GM18508 (cell line): ENCODE measurements around the gene GDI1.
A peak's percentile ranks its signal among the peaks of the same experiment; 100 is the strongest.

Source experiments
- ATAC-seq: cut with Tn5 transposase; IDR thresholded peaks from one replicate; pipeline ENCODE4 v1.9.1; 2021; ENCODE audit warnings: moderate number of reproducible peaks; ENCODE audit not compliant: insufficient read depth, unreplicated experiment

GDI1 gene

DNA sequence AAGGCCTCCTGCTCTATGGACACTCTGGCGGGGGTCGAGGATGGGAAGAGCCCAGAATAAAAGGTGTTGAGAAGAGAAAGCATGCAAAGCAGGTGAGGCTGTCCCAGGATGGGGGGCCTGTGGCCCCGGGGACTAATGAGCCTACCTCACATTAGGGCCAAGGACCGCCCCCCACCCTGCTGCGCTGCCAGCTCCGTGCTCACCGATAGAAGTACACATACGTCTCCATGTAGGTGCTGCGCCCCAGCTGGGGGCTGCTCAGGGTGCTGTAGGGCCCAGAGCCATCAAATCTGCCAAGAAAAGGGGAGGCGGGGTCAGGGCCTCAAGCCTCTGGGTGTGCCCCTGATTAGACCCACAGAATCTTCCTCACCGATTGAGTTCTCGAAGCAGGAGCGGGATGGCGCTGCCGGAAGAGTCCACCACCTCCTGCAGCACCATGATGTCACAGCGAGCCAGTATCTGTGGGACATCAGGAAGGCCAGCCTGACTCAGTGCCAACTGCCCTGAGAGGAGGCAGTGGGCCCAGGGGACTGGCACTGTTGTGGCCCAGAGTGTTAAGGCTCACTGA lies 32.2 kb upstream of the GDI1 start:
- ATAC-seq, result no peak

DNA sequence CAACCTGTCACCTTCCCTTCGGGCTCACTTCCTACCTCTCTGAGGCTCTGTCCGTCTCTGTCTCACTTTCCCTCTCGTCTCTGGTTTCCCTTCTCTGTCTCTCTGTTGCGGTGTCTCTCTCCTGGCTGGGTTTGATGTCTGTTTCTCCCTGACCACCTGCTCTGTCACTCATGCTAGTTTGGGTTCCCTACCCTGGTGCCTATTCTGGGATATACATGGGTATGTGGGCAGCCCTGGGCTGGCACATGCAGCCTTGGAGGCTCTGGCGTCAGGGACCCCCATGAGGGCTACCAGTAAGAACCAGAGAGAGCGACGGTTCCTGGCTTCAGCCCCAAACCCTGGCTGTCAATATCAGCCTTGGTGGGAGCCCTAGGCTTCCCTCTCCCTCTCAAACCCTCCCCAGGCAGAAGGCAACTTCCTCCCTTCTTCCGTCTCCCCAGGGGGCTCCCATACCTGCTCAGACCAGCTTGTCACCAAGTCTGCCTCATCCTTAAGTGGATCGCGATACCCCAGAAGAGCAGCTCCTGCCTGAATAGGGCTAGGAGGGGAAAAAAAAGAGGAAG lies 28.2 kb upstream of the GDI1 start:
- ATAC-seq, result no peak

DNA sequence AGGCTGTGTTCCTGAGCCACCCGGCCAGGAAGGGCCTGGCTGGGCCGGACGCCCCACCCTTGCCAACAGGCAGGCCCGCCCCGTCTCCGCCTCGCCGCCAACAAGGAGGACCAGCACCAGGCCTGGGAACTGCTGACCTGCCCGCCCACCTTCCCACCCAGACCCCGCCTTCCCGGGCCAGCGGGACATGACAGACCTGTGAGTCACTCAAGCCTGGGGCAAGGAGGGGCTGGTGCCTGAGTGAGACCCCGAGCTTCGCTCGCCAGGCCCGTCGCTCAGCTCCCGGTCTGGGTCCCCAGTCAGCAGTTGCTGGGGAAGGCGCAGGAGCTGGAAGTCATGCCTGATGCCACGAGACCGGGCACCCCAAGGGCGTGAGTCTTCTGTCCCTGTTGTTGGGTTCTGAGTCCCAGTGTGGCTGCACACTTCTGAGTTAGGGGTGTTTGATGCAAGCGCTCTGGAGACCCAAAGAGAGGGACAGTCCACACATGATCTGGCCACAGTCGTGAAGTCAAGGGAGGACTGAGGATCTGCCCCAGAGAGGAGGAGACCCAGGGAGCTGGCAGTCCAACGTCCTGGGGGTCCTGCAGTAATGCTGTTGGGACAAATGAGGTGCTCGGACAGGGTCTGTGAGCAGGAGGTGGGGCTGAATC lies 27.6 kb upstream of the GDI1 start, which contains the start of gene DNASE1L1:
TSS of gene DNASE1L1 (minus strand) at position 33 of the 650 bp plus-strand sequence. CDS start 3,686 bp downstream, outside the sequence.
- no peak for ATAC-seq

DNA sequence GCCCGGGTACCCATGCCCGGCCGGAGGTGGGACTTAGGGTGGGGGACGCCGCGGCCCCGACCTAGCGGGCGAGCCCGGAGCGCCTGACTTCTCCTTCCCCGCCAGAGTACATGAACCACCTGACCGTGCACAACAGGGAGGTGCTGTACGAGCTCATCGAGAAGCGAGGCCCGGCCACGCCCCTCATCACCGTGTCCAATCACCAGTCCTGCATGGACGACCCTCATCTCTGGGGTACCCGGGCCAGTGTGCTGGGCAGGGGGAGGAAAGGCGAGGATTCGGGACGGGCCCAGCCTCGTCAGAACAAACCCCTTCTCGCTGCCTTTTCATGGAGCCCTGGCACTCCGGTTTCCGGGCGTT lies 25.0 kb upstream of the GDI1 start:
- ATAC-seq, result no peak

DNA sequence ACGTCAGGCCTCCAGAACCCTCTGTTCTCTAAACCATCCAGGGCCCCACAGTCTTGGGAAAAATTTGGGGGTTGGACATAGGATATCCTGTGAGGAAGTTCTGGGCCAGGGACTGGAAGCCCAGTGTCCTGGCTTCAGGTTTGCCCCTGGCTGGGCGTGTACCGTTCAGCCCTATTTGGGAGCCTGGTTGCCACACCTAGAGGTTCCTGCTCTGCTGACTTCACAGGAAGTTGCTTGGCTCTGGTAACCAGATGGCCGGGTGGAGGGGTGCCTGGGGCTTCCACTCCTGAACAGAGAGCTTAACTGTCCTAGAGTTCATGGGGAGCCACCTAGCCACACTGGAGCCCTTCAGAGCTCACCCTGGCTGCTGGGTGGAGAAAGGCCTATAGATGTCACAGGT lies 24.5 kb upstream of the GDI1 start:
- ATAC-seq, result no peak

DNA sequence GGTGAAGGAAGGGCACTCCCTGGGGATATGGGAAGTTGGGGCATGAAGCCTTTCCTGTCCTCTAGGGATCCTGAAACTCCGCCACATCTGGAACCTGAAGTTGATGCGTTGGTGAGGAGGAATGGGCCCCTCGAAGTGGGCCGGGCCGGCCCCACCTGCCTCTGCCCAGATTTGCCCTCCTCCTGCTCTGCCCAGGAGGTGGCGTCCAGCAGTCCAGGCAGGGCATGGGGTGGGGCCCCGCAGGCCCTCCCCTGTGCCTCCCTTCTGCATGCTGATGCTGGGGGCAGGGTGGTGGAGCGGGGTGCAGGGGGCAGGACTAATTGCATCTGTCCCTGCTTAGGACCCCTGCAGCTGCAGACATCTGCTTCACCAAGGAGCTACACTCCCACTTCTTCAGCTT lies 23.8 kb upstream of the GDI1 start:
- ATAC-seq, result no peak

DNA sequence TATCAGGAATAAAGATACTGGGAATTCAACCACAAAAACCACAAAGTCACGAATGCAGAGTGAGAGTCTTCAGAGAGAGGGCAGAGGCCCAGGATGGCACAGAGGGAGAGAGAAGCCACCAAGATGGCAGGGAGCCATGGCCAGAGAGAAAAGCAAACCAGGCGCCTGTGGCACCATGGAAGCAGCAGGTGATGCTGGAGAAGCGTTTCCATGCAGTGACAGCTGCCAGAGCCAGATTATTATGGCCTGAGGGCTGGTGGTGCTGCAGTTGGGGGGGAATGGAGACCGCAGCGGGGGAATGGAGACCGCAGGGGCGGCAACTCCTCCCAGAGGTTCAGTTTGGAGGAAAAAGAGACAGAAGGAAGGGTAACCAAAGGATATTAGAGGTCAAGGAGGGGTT lies 19.8 kb upstream of the GDI1 start:
- ATAC-seq, result no peak

DNA sequence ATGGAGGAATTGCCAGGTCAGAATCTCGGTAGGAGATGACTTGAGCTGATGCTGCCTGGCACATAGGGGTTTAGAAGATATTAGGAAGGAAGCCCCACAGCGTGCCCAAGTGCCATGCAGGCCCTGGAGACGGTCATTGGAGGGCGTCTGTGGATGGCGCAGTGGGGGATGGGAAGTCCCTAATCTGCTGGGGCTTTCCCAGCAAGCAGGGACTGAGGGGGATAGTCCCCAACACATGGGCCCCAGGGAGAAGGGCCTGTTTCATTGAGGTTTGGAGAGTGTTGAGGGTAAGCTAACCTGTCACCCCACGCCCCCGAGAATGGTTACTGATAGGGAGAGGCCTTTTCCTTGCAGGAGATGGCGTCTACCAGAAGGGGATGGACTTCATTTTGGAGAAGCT lies 17.8 kb upstream of the GDI1 start:
- ATAC-seq, result no peak

DNA sequence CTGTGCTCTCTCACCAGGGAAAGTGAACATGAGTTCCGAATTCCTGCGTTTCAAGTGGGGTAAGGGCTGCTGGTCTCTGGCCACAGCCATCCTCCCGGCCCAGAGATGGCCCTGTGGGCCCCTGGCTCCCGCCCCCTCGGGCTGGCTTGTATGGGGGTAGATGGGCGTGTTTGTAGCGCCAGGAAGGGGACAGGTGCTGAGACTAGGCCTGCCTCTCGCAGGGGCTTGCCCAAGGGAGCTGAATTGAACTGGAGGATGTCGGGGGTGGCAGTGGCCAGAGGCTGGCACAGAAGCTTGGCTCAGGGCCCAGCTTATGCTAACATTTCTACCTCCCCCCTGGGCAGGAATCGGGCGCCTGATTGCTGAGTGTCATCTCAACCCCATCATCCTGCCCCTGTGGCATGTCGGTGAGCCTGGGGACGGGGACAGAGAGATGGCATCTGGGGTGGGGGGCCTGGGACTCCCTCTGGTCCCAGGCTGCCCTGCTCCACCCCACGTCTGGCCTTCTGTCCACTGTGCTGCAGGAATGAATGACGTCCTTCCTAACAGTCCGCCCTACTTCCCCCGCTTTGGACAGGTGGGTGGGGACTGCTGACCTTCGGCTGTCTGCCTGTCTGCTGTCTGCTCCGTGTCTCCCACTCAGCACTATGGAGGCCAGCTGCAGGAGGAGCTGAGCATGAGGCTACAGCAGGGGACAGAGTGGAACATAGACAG lies 17.1 kb upstream of the GDI1 start:
- no peak for ATAC-seq

DNA sequence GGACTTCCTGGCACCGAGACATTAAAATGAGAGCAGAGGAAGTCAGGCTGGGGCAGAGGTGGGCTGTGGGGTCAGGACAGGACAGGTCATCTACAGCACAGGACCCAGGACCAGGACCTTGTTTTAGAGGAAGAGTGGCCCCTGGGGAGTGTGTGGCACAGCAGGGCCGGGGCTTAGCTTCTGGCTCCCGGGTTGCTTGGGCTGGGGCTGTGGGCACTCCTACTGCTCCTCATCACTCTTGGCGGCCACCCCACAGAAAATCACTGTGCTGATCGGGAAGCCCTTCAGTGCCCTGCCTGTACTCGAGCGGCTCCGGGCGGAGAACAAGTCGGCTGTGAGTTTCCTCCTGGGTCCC lies 16.6 kb upstream of the GDI1 start:
- no peak for ATAC-seq

DNA sequence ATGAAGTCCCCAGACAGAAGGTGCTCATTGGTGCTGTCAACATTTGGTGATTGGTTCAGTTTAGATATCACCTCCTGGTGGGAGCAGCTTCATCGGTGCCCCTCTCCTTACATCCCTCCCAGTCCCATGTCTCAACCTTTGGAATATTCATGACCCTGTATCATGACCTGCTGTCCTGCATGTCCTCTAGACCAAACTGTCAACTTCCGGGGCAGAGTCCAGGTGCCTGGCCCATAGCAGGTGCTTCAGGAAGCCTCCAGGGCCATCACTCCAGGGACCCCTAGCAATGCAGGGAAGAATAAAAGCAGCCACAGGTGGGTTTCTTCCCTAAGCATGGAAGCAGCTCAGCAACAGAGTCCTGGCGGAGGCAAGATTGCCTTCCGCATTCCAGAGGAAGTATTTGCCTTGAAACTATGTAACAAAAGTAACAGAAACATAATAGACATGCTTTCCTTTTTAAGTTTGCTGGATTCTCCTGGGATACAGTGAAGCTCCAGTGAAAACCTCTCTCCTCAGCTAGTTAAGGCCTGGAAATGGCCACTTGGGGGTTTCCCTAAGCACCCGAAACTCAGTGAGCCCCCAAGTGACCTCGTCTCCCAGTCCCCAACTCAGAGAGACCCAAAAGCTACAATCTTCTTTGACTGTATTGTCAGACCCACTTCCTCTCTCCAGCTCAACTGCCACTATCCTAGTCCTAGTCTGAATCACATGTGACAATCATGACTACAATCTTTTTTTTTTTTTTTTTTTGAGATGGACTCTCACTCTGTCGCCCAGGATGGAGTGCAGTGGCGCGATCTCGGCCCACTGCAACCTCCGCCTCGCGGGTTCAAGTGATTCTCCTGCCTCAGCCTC lies 9.8 kb upstream of the GDI1 start:
- no peak for ATAC-seq

DNA sequence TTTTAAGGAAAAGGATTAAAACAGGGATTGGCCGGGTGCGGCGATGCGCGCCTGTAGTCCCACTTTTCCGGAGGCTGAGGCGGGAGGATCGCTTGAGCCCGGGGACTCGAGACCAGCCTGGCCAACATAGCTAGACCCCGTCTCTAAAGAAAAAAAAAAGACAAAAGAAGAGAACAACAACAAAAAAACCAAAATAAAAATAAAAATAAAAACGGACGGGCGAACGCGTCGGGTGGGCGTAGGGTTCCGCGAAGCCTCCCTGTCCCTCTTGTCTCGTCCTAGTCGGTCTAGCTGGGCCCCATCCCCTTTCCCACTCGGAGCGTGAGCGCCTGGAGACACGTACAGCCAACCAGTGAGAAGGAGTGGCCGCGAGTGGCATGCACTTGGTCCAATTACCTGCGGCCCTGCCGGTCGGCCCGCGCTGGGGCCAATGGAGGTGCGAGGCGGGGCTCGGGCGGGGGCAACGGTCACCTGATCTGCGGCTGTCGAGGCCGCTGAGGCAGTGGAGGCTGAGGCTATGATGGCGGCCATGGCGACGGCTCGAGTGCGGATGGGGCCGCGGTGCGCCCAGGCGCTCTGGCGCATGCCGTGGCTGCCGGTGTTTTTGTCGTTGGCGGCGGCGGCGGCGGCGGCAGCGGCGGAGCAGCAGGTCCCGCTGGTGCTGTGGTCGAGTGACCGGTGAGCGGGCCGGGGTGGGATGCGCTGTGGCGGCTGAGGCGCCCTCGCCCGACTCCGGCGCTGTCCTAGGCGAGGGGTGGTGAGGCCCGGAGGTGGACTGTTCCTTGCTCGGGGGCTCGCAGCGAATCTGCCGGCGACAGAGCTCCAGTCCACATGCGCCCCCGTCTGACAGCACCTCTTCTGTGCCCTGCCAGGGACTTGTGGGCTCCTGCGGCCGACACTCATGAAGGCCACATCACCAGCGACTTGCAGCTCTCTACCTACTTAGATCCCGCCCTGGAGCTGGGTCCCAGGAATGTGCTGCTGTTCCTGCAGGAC lies 8.5 kb upstream of the GDI1 start, which contains the start of gene ATP6AP1:
TSS of gene ATP6AP1 (plus strand) at position 502 of the 996 bp plus-strand sequence. CDS start at position 518, 16 bp downstream.
- peak; percentile 59 for ATAC-seq

DNA sequence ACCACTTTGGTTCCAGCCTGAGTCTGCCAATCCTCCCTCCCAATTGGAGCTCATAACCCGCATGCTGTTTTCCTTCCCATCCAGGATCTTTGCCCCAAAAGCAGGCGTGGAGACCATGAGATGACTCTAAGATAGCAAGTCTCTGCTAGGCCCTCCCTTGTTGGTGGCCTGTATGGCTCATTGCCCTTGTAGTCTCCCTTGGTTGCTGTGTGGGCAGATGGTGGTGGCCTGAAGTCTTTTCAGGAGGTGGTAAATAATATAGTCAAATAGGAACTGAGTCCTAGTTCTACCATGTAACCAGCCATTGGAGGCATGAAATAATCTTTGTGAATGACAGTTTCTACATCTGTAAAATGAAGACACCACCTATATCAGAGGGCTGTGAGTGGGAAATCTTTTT lies 7.2 kb upstream of the GDI1 start:
- no peak for ATAC-seq

DNA sequence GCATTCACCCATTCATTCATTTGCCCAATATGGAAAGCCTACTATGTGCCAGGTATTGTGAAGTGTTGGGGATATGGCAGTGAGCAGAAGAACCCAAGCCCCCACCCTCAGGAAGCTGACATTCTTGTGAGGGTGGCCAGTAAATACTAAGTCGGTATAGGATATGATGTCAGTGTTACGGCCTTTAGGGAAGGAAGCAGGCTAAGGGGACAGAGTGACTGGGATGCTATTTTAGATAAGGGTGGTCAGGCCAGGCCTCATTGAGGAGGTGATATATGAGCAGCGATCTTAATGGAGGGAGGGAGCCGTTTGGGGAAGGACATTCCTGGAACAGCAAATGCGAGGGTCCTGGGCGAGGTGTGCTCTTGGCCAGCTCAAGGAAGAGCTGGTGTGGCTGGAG lies 6.5 kb upstream of the GDI1 start:
- no peak for ATAC-seq

DNA sequence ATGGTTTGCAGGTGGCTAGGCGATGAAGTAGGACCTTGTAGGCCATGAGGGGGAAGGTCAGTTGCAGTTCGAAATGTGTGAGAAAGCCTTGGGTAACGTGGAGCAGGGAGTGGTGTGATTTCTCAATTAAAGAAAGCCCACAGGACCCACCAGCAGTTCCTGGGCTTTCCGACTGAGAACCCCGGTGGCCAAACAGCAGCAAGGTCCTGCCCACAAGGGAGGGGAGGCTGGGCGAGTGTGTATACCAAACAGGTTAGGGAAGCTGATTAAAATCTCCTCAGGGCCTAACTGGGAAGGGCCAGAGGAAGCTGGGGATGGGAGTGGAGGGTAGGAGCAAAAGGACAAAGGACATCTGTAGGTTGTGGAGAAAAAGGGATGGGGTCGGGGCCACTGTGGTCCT lies 6.0 kb upstream of the GDI1 start:
- ATAC-seq, result no peak

DNA sequence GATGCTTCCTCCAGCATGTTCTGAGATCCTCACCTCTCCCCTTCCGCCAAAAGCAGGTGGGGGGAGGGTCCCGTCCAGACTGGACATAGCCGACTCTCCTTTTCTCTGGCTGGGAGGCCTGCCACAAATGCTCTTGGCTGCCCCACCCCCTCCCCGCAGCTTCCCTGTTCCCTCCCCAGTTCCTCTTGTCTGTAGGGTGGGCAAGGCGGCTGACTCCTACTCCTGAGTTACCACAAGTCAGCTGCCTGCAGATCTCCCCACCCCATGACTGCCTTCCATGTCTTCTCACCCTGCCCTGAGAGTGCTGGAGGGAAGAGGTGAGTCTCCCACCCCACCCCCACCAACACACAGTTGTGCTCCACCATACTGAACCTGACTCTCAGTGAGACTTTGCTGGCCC lies 5.6 kb upstream of the GDI1 start:
- ATAC-seq, result no peak

DNA sequence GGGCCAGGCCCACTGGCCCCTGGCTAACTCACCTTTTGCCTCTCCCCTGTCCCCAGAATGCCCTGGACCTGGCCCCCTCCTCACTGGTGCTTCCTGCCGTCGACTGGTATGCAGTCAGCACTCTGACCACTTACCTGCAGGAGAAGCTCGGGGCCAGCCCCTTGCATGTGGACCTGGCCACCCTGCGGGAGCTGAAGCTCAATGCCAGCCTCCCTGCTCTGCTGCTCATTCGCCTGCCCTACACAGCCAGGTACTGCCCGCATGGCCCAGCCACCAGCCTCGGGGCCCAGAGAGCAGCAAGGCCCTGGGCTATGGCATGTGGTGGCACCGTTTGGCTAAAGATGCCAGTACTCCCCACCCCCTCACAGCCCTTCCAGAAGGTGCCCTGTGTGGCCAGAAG lies 4.7 kb upstream of the GDI1 start:
- ATAC-seq, result no peak

DNA sequence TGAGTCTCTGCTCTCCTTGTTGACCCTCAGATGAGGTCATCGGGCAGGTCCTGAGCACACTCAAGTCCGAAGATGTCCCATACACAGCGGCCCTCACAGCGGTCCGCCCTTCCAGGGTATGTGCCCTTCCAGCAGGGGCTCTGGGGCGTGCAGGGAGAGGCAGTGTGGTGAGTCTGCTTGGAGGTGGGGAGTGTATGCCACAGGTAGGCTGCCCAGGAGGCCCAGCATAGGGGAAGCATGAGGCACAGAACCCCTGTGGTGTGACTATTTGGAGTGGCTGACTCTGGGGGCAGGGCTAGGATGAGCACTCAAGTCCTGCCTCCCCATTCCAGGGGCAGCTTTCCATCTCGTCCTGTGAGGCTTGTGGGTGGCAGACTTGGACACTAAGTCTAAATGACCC lies 3.3 kb upstream of the GDI1 start:
- ATAC-seq, result no peak

DNA sequence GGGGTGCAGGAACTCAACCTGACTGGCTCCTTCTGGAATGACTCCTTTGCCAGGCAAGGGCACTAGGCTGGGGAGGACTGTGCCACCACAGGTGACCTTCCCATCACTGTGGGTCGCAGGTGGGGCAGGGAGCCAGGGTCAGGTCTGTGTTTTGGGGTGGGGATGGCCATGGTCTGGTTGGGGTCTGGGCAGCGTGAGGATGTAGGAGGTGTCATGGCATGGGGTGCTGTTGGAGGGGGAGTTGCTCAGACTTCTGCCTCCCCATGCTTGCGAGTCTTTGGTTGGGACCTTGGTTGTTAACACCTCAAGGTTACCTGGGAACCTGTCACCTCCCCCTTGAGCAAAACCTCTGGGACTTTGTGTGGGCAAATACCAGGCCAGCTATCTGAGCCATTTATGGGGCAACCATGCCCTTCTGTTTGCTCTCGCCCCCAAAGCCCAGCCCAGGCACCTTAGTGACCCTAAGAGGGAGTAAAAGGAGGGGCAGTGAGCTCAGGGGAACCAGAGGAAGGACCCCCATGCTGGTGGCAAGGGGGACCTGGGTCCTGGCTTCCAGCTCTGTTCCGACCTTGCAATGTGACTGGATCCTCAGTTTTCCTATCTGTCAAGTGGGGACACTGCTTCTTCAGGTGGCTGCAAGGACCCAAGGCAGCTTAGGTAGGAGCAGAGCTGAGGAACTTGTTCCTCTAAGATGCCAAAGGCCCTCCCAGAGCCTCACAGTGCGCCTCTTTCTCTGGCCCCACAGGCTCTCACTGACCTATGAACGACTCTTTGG lies 2.4 kb upstream of the GDI1 start:
- no peak for ATAC-seq
